NT2/D1 (cell line): Measurements from ENCODE around the gene TNS1.
"Not testable (repeated sequence)": the region's sequence is repeated elsewhere in the genome, so short reads cannot be mapped to it uniquely, and the experiment has no call there.

Source experiments
- DNase-seq: peaks from one replicate; pipeline ENCODE4 v3.0.0-alpha.2; 2011; ENCODE audit warnings: low read depth, low spot score
- H3K27me3 ChIP-seq: 2 replicates; pipeline ENCODE4 v1.6.0; 2011; ENCODE audit warnings: mild to moderate bottlenecking; ENCODE audit not compliant: insufficient read length, insufficient read depth
- H3K36me3 ChIP-seq: 2 replicates; pipeline ENCODE4 v1.6.1; 2011; ENCODE audit warnings: mild to moderate bottlenecking, low read length, mixed read lengths; ENCODE audit not compliant: insufficient read depth, insufficient read length
- H3K4me1 ChIP-seq: 2 replicates; pipeline ENCODE4 v1.5.1; 2011; ENCODE audit not compliant: insufficient read depth, insufficient read length
- H3K4me3 ChIP-seq: 2 replicates; pipeline ENCODE4 v1.5.1; 2011; ENCODE audit warnings: low read depth; ENCODE audit not compliant: insufficient read length
- H3K9ac ChIP-seq: 2 replicates; pipeline ENCODE4 v1.6.0; 2011; ENCODE audit warnings: low read depth; ENCODE audit not compliant: insufficient read length
- H3K9me3 ChIP-seq: 2 replicates; pipeline ENCODE4 v1.5.1; 2011; ENCODE audit warnings: mild to moderate bottlenecking, low read length; ENCODE audit not compliant: insufficient read depth
- SUZ12 ChIP-seq: IDR thresholded peaks from 2 replicates; pipeline ENCODE4 v1.6.1; 2011; ENCODE audit not compliant: insufficient read length, insufficient read depth; ENCODE audit errors: extremely low read depth
- YY1 ChIP-seq: IDR thresholded peaks from 2 replicates; pipeline ENCODE4 v1.6.1; 2011; ENCODE audit not compliant: insufficient read length, insufficient read depth
- ZNF274 ChIP-seq: IDR thresholded peaks from 2 replicates; pipeline ENCODE4 v1.6.1; 2011; ENCODE audit warnings: mild to moderate bottlenecking, low read depth, low read length

TNS1 gene

GRCh38 chr2:218041302-218042168 lies 38.7 kb upstream of the TNS1 start:
- Histone ChIP-seq H3K9ac (no peak overlapping the region), H3K9me3 (peaks cover 14% of the 10 kb centered on the region; the same call in 1 of the 2 replicates), H3K4me1 (no peaks in the 10 kb centered on the region), H3K4me3 (no peak overlapping the region), H3K27me3 (no peaks in the 10 kb centered on the region), H3K36me3 (no peaks in the 10 kb centered on the region)
- TF ChIP-seq SUZ12 (no peak), ZNF274 (no peak), YY1 (no peak)
- DNase-seq, result no peak

GRCh38 chr2:218040883-218041282 lies 38.1 kb upstream of the TNS1 start:
- no peaks in the 10 kb centered on the region for H3K27me3 ChIP-seq
- no peaks in the 10 kb centered on the region for H3K4me1 ChIP-seq
- no peak overlapping the region for H3K9ac ChIP-seq
- no peaks in the 10 kb centered on the region for H3K36me3 ChIP-seq
- H3K9me3 ChIP-seq, result peaks cover 14% of the 10 kb centered on the region; the same call in 1 of the 2 replicates
- DNase-seq, result no peak
- no peak overlapping the region for H3K4me3 ChIP-seq
- no peak for TF ChIP-seq SUZ12
- TF ChIP-seq ZNF274, result no peak
- TF ChIP-seq YY1, result no peak

GRCh38 chr2:218039171-218039570 lies 36.4 kb upstream of the TNS1 start:
- TF ChIP-seq YY1 (no peak), ZNF274 (no peak), SUZ12 (no peak)
- H3K27me3 ChIP-seq, result no peaks in the 10 kb centered on the region
- no peak overlapping the region for H3K9ac ChIP-seq
- H3K9me3 ChIP-seq, result peaks cover 14% of the 10 kb centered on the region; the same call in 1 of the 2 replicates
- no peak for DNase-seq
- no peak overlapping the region for H3K4me3 ChIP-seq
- no peaks in the 10 kb centered on the region for H3K36me3 ChIP-seq
- H3K4me1 ChIP-seq, result peaks cover 2% of the 10 kb centered on the region

- no peaks in the 10 kb centered on the region for H3K27me3 ChIP-seq
- no peaks in the 10 kb centered on the region for H3K36me3 ChIP-seq
- no peak overlapping the region for H3K9ac ChIP-seq
- DNase-seq, result no peak
- peaks cover 12% of the 10 kb centered on the region for H3K4me1 ChIP-seq
- no peaks in the 10 kb centered on the region for H3K9me3 ChIP-seq
- H3K4me3 ChIP-seq, result no peak overlapping the region
- no peak for TF ChIP-seq YY1
- TF ChIP-seq ZNF274, result no peak
- TF ChIP-seq SUZ12, result no peak
Measured at GRCh38 chr2:218036371-218036770, 33.6 kb upstream of the TNS1 start.

- Histone ChIP-seq H3K9me3 (no peaks in the 10 kb centered on the region), H3K4me1 (peaks cover 17% of the 10 kb centered on the region), H3K36me3 (no peaks in the 10 kb centered on the region), H3K27me3 (no peaks in the 10 kb centered on the region), H3K9ac (no peak overlapping the region), H3K4me3 (no peak overlapping the region)
- DNase-seq, result no peak
- no peak for TF ChIP-seq SUZ12
- no peak for TF ChIP-seq YY1
- TF ChIP-seq ZNF274, result no peak
Measured at GRCh38 chr2:218035463-218036100, 32.8 kb upstream of the TNS1 start.

GRCh38 chr2:218034497-218035213 lies 31.9 kb upstream of the TNS1 start:
- DNase-seq, H3K9me3 ChIP-seq, H3K4me3 ChIP-seq, H3K36me3 ChIP-seq, H3K27me3 ChIP-seq: not testable (repeated sequence)
- H3K4me1 ChIP-seq, result peaks cover 17% of the 10 kb centered on the region
- peak overlapping the region; percentile 43 for H3K9ac ChIP-seq
